ENCODE measurements around the gene DPP4.
"Not testable (repeated sequence)": the region's sequence is repeated elsewhere in the genome, so short reads cannot be mapped to it uniquely, and the experiment has no call there.

Gene DPP4

GRCh38 chr2:162057426-162057825, 16.6 kb downstream of the DPP4 start:
- H3K9me3 Mint-ChIP-seq, result peaks cover 5 to 13% of the 10 kb centered on the region in 2 donors
- no peak for DNase-seq
- H3K27me3 Mint-ChIP-seq, result peaks cover 0 to 4% of the 10 kb centered on the region in 2 donors
- no peak for ATAC-seq (replicated peaks)
- H3K27ac Mint-ChIP-seq, result no peak overlapping the region
- peaks cover 0 to 3% of the 10 kb centered on the region in 2 donors for H3K36me3 Mint-ChIP-seq
- no peaks in the 10 kb centered on the region for H3K4me1 Mint-ChIP-seq
- H3K4me3 Mint-ChIP-seq, result no peak overlapping the region

- Mint-ChIP-seq H3K36me3 (peaks cover 0 to 3% of the 10 kb centered on the region in 2 donors), H3K27me3 (peaks cover 0 to 4% of the 10 kb centered on the region in 2 donors), H3K4me3 (no peak overlapping the region), H3K4me1 (no peaks in the 10 kb centered on the region), H3K27ac (no peak overlapping the region), H3K9me3 (peaks cover 5 to 13% of the 10 kb centered on the region in 2 donors)
- ATAC-seq (replicated peaks), result no peak
- no peak for DNase-seq
These were observed 17.1 kb downstream of the DPP4 start for GRCh38 chr2:162056796-162057399.

- ATAC-seq (replicated peaks) (no peak), DNase-seq (no peak)
- H3K4me3 Mint-ChIP-seq, result no peak overlapping the region
- no peak overlapping the region for H3K27ac Mint-ChIP-seq
- H3K27me3 Mint-ChIP-seq, result no peaks in the 10 kb centered on the region
- H3K4me1 Mint-ChIP-seq, result no peaks in the 10 kb centered on the region
- H3K36me3 Mint-ChIP-seq, result peaks cover 0 to 3% of the 10 kb centered on the region in 2 donors
- peaks cover 6 to 13% of the 10 kb centered on the region in 2 donors for H3K9me3 Mint-ChIP-seq
These were observed 20.2 kb downstream of the DPP4 start for GRCh38 chr2:162053808-162054155.

DNA sequence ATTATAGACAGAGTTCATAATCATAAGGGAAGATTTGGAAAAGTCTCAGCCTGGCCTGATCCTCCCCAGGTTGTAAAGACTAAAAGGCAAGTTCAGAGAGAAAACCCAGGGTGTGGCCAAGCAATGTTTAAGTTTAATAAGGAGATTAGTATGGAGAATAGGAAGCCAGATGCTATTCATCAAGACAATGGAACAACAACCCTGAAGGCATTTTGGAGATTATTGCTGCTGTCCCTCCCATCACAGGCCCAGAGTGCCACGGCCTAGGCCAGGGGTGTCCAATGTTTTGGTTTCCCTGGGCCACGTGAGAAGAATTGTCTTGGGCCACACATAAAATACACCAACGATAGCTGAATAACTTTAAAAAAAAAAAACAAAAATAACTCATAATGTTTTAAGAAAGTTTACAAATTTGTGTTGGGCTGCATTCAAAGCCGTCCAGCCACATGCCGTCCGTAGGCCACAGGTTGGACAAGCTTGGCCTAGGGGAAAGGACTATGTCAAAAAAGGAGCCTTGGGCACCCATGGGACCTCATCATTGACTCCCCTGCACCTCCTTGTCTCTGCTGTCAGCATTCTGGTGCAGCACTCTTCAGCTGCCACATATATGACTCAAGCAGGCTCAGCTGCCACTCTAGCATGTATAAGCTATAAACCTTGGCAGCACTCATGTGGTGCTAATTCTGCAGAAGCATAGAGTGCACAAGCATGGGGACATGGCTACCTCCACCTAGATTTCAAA, 20.8 kb downstream of the DPP4 start:
- Mint-ChIP-seq H3K4me3 (no peak overlapping the region), H3K27me3 (peaks cover 0 to 5% of the 10 kb centered on the region in 2 donors), H3K27ac (no peak overlapping the region), H3K36me3 (peaks cover 0 to 3% of the 10 kb centered on the region in 2 donors), H3K9me3 (peaks cover 6 to 13% of the 10 kb centered on the region in 2 donors), H3K4me1 (no peaks in the 10 kb centered on the region)
- DNase-seq, result no peak
- no peak for ATAC-seq (replicated peaks)

GRCh38 chr2:162050513-162050961, 23.5 kb downstream of the DPP4 start:
- Mint-ChIP-seq H3K36me3 (no peaks in the 10 kb centered on the region), H3K27me3 (peaks cover 0 to 8% of the 10 kb centered on the region in 2 donors), H3K4me3 (no peak overlapping the region), H3K4me1 (no peaks in the 10 kb centered on the region), H3K27ac (no peak overlapping the region), H3K9me3 (peaks cover 0 to 2% of the 10 kb centered on the region in 2 donors)
- DNase-seq (no peak), ATAC-seq (replicated peaks) (no peak)

DNA sequence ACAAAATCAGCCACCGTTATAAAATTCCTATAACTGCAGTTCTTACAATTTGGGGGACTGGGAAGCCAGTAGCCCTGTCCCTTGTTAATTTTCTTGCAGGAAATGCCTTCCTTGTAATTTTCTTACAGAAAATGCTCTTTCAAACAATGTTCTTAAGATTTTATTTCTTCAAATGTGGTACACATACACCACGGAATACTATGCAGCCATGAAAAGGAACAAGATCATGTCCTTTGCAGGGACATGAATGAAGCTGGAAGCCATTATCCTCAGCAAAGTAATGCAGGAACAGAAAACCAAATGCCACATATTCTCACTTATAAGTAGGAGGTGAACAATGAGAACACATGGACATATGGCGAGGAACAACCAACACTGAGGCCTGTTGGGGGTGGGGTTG, 24.9 kb downstream of the DPP4 start:
- not testable (repeated sequence) for H3K4me1 Mint-ChIP-seq; H3K27me3 Mint-ChIP-seq; DNase-seq; H3K9me3 Mint-ChIP-seq; ATAC-seq (replicated peaks); H3K36me3 Mint-ChIP-seq; H3K4me3 Mint-ChIP-seq; H3K27ac Mint-ChIP-seq

DNA sequence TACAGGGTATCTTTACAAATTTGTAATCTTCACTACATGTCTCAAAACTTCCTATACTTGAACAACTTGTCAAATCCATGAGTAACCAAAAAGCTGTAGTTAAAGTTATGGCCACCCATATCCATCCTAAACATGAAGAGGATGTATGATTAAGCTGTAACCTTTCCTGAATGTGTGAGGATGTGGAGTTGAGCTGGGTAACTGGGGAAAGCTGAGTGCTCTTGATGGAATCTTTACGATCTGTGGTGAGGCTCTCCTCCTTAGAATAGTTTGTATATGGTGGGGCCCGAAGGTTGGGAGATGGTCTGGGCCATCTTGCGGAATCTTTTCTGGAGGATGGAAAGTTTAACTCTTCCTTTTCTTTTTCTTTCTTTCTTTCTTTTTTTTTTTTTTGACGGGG, 29.4 kb downstream of the DPP4 start:
- H3K36me3 Mint-ChIP-seq, result no peaks in the 10 kb centered on the region
- H3K4me1 Mint-ChIP-seq, result no peaks in the 10 kb centered on the region
- peaks cover 0 to 2% of the 10 kb centered on the region in 2 donors for H3K9me3 Mint-ChIP-seq
- H3K4me3 Mint-ChIP-seq, result no peak overlapping the region
- H3K27ac Mint-ChIP-seq, result no peak overlapping the region
- H3K27me3 Mint-ChIP-seq, result peaks cover 0 to 8% of the 10 kb centered on the region in 2 donors
- no peak for DNase-seq
- no peak for ATAC-seq (replicated peaks)

- Mint-ChIP-seq H3K36me3 (no peaks in the 10 kb centered on the region), H3K4me3 (no peak overlapping the region), H3K27ac (no peak overlapping the region), H3K27me3 (peaks cover 0 to 1% of the 10 kb centered on the region in 2 donors), H3K9me3 (no peaks in the 10 kb centered on the region), H3K4me1 (no peaks in the 10 kb centered on the region)
- no peak for ATAC-seq (replicated peaks)
- DNase-seq, result no peak
These were observed 30.9 kb downstream of the DPP4 start for GRCh38 chr2:162043132-162043531.

DNA sequence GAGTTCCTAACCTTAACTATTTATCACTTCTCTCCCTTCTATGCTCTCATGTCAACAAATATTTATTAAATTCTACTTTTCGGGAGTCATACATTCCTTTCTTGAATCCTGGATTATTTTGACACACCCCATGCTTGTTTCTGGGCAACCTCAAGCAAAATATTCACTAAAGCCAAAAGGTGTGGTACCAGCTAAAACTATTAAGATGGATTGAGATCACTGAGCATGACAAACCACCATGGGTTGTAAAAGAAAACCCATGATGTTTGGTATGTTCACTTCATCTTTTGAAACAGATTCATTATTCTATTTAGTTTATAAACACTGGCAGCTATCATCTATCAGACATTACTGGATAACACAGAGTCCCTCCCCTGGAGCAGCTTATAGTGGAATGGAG, 32.5 kb downstream of the DPP4 start:
- Mint-ChIP-seq H3K4me3 (no peak overlapping the region), H3K36me3 (no peaks in the 10 kb centered on the region), H3K27me3 (no peaks in the 10 kb centered on the region), H3K27ac (no peak overlapping the region), H3K4me1 (no peaks in the 10 kb centered on the region), H3K9me3 (no peaks in the 10 kb centered on the region)
- no peak for DNase-seq
- ATAC-seq (replicated peaks), result no peak

DNA sequence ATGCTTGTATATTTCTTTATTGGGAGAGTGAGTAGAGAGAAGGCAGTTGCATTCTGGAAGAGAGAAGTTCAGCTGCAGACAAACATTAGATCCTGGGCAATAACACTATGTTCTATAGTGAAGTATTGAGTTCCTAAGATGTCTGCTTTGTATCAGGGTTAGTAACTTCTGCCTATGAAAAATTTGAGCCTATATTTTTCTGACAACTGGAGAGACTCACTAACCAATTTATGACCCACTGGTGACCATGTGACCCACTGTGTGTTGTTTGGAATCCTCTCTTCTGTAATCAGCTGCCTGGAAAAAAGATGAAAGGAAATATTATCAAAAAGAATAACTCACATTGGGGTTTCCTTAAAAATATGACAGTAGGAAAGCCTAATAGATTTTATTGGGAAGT, 35.3 kb downstream of the DPP4 start:
- Mint-ChIP-seq H3K27me3 (peaks cover 0 to 11% of the 10 kb centered on the region in 2 donors), H3K9me3 (no peaks in the 10 kb centered on the region), H3K27ac (no peak overlapping the region), H3K4me3 (no peak overlapping the region), H3K4me1 (no peaks in the 10 kb centered on the region), H3K36me3 (no peaks in the 10 kb centered on the region)
- no peak for ATAC-seq (replicated peaks)
- DNase-seq, result no peak

DNA sequence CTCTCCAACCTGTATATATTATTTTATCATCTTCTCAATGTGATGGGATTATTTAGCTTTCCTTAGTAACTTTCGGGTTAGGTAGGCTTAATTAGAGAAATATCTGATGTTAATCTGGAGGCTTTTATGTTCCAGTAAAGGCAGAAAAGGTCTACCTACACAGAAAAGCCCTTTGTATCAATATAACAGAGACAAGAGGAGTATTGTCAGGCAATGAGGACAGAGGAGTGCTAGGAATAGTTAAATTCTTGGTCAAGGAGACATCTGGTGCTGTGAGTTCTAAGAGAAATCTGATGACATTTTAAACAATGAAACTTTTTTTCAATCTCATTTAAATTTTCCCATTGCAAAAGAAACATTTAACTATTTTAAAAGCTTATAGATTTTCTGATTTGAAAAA, 36.1 kb downstream of the DPP4 start:
- no peak overlapping the region for H3K4me3 Mint-ChIP-seq
- H3K27ac Mint-ChIP-seq, result no peak overlapping the region
- no peaks in the 10 kb centered on the region for H3K9me3 Mint-ChIP-seq
- DNase-seq (no peak), ATAC-seq (replicated peaks) (no peak)
- peaks cover 0 to 11% of the 10 kb centered on the region in 2 donors for H3K27me3 Mint-ChIP-seq
- H3K36me3 Mint-ChIP-seq, result no peaks in the 10 kb centered on the region
- no peaks in the 10 kb centered on the region for H3K4me1 Mint-ChIP-seq

GRCh38 chr2:162037028-162037795, 36.8 kb downstream of the DPP4 start:
- Mint-ChIP-seq H3K4me3 (no peak overlapping the region), H3K36me3 (no peaks in the 10 kb centered on the region), H3K4me1 (no peaks in the 10 kb centered on the region), H3K27me3 (peaks cover 0 to 11% of the 10 kb centered on the region in 2 donors), H3K9me3 (no peaks in the 10 kb centered on the region), H3K27ac (no peak overlapping the region)
- ATAC-seq (replicated peaks) (no peak), DNase-seq (no peak)

DNA sequence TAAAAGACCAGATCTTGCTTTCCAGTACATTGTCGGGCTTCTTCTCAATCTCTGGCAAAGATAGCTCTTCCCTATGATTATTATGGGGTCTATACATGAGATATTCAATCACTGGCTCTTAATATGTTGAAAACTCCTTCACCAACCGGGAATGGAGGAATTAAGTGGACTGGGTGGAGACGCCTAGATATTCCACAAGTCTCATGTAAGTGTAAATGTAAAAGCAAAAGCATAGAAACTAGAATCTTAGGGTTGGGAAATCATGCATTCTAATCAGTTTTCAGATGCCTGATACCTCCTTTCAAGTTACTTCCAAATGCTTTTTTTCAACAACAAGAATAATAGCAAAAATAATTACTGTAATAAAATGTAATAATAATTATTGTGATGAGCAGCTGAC, 38.0 kb downstream of the DPP4 start:
- DNase-seq (no peak), ATAC-seq (replicated peaks) (no peak)
- Mint-ChIP-seq H3K27me3 (peaks cover 0 to 11% of the 10 kb centered on the region in 2 donors), H3K4me1 (no peaks in the 10 kb centered on the region), H3K27ac (no peak overlapping the region), H3K36me3 (no peaks in the 10 kb centered on the region), H3K4me3 (no peak overlapping the region), H3K9me3 (no peaks in the 10 kb centered on the region)

DNA sequence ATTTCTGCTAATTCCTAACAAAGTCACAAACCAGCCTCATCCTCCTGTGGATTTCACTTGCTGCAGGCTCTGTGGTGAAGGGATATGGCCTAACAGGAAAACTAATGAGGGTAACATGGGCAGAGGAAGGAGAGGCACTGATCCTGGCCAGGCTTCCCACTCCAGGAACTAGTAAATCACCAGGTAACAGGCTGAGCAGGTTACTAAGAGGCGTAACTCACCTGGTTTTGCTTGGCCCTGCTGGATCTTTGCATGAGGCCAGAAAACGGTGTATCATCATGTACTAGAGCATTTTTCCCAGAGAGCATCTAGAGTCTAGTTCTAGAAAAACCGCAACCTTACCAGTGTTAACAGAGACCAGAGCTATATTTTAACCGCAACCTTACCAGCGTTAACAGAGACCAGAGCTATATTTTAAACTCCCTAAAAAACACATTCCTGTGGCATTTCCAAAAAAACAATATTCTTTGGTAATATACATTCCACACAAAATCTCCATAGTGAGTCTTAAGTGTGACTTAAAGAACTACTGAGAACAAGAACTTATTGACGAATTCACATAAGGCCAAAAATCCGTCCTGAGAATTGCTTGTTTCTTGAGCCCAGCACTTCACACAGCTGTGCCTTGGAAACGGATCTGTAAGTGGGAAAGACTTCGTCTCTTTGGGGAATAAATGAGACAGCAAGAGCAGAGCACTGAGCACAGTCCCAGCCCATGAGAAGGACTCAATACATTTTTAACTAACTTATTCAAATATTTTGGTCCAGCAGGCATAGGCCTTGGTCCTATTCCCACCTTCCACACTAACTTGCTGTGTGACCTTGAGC, 43.4 kb downstream of the DPP4 start:
- H3K27me3 Mint-ChIP-seq, result peaks cover 0 to 10% of the 10 kb centered on the region in 2 donors
- H3K27ac Mint-ChIP-seq, result no peak overlapping the region
- ATAC-seq (replicated peaks) (no peak), DNase-seq (no peak)
- no peaks in the 10 kb centered on the region for H3K4me1 Mint-ChIP-seq
- H3K36me3 Mint-ChIP-seq, result no peaks in the 10 kb centered on the region
- H3K9me3 Mint-ChIP-seq, result no peaks in the 10 kb centered on the region
- no peak overlapping the region for H3K4me3 Mint-ChIP-seq

All from stimulated activated naive B cell treated with anti-CD40 and anti-IgM and Interleukin-4, amounts not matched to agents 10 μg/mL and 1 μg/mL and 100 μg/mL, for 72 hours (primary cell).